Activated naive CD4-positive, alpha-beta T cell treated with anti-CD3 and anti-CD28 coated beads, Interleukin-2, amount 50 U/mL, for 72 hours (primary cell): ENCODE measurements around the gene AJAP1. TPM values are rescaled to one million over a fixed set of nuclear protein-coding genes. Genes with fewer than 3 reads are reported as not detected.

ENCODE experiments used
- ATAC-seq, 2 donors: fragments of 150-1000 bp; cut with Tn5 transposase; 2 replicates each; pipeline ENCODE4 v1.10.0; 2021; ENCODE audit warnings: mild to moderate bottlenecking in 2 of 2, moderate library complexity in 2 of 2
- DNase-seq, 2 donors: peaks; one replicate each; pipeline ENCODE4 v3.0.0; 2021 to 2022; ENCODE audit warnings: low spot score in 2 of 2
- H3K27ac Mint-ChIP-seq, 2 donors: one replicate each; pipeline ENCODE4 v1.8.0; 2022; ENCODE audit warnings: mild to moderate bottlenecking in 2 of 2, mixed read lengths in 2 of 2
- H3K36me3 Mint-ChIP-seq, 2 donors: one replicate each; pipeline ENCODE4 v1.8.0; 2022; ENCODE audit warnings: mixed read lengths in 2 of 2
- H3K9me3 Mint-ChIP-seq, 2 donors: one replicate each; pipeline ENCODE4 v1.8.0; 2022; ENCODE audit warnings: mixed read lengths in 2 of 2
- total RNA-seq, 2 donors: library from RNA; stranded (reverse); gene quantifications; one replicate each; pipeline ENCODE4 v1.2.3, GENCODE V29; 2022

The AJAP1 gene
- total RNA-seq, 2 donors from 2014 or later = 0.21 TPM; not detected in 1

DNA sequence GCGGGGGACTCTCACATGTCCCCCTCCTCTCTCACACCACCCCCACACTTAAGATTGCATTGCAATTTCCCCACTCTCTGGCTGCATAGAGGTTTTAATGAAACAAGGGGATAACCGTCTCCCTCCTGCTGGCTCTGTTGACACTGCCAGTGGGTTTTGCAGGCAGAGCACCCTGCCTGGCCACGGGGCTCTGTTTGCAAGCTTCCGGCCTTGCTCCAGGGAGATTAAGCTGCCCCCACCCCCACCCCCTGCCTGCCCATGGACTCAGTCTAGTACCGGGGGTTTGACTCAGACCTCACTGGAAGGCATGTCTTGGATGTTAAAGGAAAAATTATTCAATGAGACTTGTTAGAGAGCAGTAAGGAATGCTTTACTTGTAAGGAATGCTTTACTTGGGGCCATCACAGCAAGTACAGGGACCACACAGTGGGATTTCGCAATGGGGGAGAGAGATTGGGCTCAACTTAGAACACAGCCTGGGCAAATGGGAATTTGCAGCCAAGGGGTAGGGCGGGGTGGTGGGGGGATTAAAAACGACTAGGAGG is 101.0 kb downstream of the AJAP1 start:
- DNase-seq (no peak), ATAC-seq (no peak)
- Mint-ChIP-seq H3K9me3 (peaks cover 12 to 13% of the 10 kb centered on the region in 2 donors), H3K36me3 (peaks cover 9 to 10% of the 10 kb centered on the region in 2 donors), H3K27ac (no peak overlapping the region)

DNA sequence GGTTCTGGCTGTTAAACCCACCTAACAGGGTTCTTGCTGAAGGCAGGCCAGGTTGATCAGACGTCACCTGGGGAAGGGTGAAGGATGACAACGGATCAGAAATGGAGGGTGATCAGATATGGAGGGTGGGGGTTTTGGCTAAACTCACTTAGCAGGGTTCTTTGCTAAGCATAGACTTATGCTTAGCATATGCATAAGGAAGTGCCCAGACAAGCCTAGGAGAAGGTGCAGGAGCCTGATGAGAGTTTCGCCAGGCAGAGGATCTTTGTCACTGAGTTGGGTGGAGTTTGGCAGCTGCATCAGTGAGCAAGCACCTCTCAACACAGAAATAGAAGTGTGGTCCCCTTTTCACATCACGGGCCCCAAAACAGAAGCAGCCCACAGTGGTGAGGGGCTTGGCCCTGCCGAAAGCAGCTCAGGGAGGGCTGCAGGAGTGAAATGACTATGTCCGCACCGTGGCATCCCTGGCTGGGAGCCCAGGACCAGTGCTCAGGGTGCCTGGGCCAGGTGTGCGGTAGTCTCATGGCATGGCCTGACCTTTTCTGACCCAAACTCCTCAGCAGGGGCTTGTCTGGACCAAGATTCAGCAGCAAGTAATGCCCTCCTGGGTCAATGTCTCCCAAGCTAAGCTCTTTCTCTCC is 101.6 kb downstream of the AJAP1 start:
- DNase-seq (no peak), ATAC-seq (no peak)
- H3K9me3 Mint-ChIP-seq = peaks cover 12 to 13% of the 10 kb centered on the region in 2 donors
- peaks cover 9 to 10% of the 10 kb centered on the region in 2 donors for H3K36me3 Mint-ChIP-seq
- H3K27ac Mint-ChIP-seq = no peak overlapping the region

DNA sequence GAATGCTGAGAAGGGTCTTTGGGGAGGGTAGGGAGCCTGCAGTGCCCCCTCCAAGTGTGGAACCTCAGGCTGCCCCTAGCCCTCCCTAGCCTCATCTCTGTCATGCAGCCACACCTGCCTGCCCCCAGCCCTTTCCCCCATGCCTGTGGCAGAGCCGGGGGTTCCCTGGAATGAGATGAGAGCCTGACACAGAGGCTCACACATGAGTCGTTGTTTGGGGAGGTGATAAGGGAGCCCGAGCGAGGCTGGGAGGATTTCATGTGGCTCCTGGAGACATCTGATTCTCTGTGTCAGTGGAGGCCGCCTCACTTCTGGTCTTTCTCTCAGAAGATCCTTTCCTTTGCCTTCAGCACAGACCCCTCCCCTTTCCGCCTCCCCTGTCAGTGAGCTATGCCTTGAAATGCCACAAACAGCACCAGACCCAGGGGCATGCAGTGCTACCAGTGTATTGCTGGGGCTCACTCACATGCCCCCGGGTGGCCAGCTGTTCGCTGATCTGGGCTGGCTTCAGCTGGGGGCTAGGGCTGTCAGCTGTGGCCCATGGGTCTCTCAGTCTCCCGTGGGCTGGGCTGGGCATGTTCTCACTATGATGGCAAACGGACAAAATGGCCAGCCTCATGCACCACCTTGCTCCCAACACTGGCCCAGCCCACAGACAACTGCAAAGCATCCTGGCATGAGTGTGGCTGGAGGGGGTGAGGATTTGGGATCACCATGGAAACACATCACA is 102.6 kb downstream of the AJAP1 start:
- no peak for ATAC-seq
- H3K27ac Mint-ChIP-seq = no peak overlapping the region
- H3K36me3 Mint-ChIP-seq = peaks cover 9 to 10% of the 10 kb centered on the region in 2 donors

DNA sequence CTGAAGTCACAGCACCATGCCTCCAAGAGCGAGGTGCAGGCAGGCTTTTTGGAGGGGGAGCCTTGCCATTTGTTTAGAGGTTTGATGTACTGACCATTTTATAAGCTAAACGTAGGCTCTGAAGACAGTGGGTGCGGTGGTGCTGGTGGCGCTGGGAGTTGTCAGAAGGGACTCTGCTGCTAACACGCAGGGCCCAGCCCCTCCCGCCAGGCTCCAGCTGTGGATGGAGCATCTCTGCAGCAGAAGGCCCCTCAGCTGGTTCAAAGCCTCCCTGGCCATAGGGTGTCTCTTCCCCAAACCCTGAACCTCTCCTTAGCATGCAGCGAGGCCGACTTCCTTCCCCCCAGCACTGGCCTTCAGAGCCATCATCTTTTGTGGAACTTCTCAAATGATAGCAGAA is 105.3 kb downstream of the AJAP1 start:
- H3K27ac Mint-ChIP-seq = no peak overlapping the region
- ATAC-seq (no peak), DNase-seq (no peak)
- H3K9me3 Mint-ChIP-seq = peaks cover 8 to 9% of the 10 kb centered on the region in 2 donors
- H3K36me3 Mint-ChIP-seq = peaks cover 9 to 10% of the 10 kb centered on the region in 2 donors

More for the DNA sequence above, 102.6 kb downstream of the AJAP1 start:
- peaks cover 12 to 13% of the 10 kb centered on the region in 2 donors for H3K9me3 Mint-ChIP-seq
- no peak for DNase-seq

DNA sequence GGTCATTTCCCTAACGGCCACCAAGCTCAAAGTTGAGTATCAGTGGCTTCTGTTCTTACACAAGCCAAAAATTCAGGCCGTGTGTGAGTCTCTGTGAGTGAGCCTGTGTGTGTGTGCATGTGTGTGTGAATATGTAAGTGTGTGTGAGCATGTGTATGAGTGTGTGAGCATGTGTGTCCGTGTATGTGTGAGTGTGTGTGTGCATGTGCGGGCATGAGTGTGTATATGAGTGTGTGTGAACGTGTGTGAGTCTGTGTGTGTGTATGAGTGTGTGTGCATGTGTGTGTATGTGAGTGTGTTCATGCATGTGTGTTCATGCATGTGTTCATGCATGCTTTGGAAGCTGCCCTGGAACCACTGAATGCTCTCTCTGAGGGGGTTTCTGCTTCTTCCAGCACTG is 105.7 kb downstream of the AJAP1 start:
- Mint-ChIP-seq H3K27ac (no peak overlapping the region), H3K9me3 (peaks cover 8 to 9% of the 10 kb centered on the region in 2 donors), H3K36me3 (peaks cover 9 to 10% of the 10 kb centered on the region in 2 donors)
- no peak for ATAC-seq
- no peak for DNase-seq

DNA sequence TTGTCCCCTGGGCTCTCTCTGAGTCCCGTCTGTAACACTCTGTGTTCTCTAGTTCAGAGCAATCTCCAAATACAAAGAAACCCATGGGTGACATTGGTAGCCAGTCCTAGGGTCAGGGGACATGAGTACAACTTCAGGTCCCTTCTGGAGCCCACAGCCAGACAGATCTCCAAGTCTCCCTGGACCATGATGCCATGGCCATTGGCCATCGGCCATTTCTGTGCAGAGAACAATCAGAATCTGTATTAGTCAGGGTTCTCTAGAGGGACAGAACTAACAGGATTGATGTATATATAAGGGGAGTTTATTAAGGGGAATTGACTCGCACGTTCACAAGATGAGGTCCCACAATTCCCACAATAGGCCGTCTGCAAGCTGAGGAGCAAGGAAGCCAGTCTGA is 106.9 kb downstream of the AJAP1 start:
- DNase-seq = no peak
- no peak for ATAC-seq
- Mint-ChIP-seq H3K36me3 (peaks cover 9 to 10% of the 10 kb centered on the region in 2 donors), H3K9me3 (peaks cover 8 to 9% of the 10 kb centered on the region in 2 donors), H3K27ac (no peak overlapping the region)

DNA sequence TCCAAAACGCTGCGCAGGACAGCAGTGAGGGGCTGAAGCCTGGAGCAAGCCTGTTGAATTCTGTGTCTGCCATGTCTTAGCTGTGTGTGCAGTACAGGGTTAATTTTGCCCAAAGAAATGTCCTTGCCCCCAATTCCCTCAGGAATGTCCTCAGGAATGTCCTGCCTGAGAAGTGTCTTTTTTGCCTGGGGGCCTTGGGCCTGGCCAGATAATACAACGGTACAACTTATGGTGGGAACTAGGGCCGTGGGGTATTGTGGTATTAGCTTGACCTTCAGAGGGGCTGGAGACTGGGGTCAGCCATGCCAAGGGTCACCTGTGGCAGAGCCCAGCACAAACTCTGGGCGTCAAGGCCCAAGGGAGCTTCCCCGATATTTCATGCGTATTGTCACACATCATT is 107.7 kb downstream of the AJAP1 start:
- H3K36me3 Mint-ChIP-seq = peaks cover 9 to 10% of the 10 kb centered on the region in 2 donors
- H3K9me3 Mint-ChIP-seq = peaks cover 8 to 9% of the 10 kb centered on the region in 2 donors
- ATAC-seq (no peak), DNase-seq (no peak)
- no peak overlapping the region for H3K27ac Mint-ChIP-seq

DNA sequence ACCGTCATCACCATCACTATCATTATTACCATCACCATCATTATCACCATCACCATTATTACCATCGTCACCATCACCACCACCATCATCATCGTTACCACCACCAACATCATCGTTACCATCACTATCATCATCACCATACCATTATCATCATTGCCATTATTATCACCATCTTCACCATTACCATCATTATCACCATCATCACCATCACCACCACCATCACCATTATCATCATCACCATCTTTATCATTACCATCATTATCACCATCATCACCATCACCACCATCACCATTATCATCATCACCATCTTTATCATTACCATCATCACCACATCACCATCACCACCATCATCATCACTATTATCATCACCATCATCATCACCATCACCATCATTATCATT is 112.9 kb downstream of the AJAP1 start:
- Mint-ChIP-seq H3K9me3 (no peaks in the 10 kb centered on the region), H3K36me3 (no peaks in the 10 kb centered on the region), H3K27ac (no peak overlapping the region)
- no peak for ATAC-seq
- no peak for DNase-seq

DNA sequence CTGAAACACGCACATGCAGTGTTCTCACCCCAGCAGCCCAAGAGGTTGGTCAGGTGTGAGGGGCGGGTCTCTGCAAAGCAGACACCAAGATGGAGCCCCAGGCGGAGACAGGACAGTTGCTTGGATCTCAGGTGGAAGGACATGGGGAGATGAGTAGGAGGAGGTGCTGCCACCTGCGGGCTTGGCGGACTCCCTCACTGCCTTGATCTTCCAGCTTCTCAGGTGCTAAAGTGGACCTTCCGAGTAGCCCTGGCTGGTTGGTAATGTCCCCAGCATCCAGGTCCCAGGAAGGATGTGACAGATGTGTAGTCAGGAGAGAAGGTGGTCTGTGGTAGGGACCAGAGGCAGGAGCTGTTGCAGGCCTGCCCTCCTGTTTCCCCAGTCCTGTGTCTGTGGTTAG is 114.1 kb downstream of the AJAP1 start:
- H3K27ac Mint-ChIP-seq = no peak overlapping the region
- no peaks in the 10 kb centered on the region for H3K9me3 Mint-ChIP-seq
- H3K36me3 Mint-ChIP-seq = no peaks in the 10 kb centered on the region
- DNase-seq (no peak), ATAC-seq (no peak)

DNA sequence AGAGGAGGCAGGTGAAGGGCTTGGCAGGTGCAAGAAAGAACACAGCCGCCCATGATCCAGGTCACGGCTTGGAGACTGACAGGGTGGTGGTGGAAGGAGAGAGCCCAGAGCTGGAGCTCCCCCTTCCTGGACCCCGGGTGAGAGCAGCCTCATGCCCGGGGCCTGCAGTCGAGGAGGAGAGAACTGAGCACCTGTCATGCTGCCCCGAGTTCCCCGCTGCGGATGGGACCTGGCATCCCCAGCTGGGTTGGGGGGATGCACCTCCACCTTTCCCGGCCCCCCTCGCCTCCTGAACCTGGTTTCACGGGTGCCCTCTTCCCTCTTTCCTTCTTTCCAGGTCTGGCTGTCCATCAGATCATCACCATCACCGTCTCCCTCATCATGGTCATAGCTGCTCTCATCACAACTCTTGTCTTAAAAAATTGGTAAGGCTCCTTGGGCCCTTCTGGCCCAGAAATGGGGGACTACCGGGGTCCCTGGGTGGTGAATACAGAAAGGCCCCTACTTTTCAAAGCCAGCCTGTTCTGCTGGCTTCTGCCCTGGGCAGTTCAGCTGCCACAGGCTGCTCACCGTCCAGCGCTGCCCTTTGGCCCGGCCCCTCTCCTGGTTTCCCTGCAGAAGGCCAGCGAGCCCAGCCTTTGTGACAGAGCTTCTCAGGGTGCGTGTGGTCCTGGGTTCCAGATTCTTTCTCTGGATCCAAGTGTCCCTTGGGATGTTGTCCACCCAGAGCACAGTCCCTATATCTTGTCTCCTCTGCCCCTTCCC is 115.3 kb downstream of the AJAP1 start:
- H3K27ac Mint-ChIP-seq = no peak overlapping the region
- H3K36me3 Mint-ChIP-seq = no peaks in the 10 kb centered on the region
- DNase-seq (no peak), ATAC-seq (no peak)
- no peaks in the 10 kb centered on the region for H3K9me3 Mint-ChIP-seq

DNA sequence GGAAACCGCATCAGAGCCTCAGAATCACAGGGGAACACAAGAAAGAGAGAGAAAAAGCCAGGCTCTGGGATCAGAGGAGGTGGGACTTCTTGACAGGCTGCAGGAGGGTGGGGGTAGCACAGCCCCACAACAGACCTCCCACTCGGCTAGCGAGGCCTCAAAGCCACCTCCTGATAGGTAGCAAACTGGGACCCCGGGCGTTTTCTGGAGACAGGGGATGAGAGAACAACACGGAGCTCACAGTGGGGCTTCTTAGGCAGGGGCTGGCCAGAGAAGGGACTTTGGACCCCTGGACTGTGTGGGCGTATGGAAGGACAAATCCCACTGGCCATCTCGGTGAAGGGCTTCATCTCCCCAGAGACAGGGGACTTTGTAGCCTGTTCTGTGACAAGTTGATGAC is 116.3 kb downstream of the AJAP1 start:
- Mint-ChIP-seq H3K27ac (no peak overlapping the region), H3K36me3 (no peaks in the 10 kb centered on the region), H3K9me3 (no peaks in the 10 kb centered on the region)
- ATAC-seq (no peak), DNase-seq (no peak)

DNA sequence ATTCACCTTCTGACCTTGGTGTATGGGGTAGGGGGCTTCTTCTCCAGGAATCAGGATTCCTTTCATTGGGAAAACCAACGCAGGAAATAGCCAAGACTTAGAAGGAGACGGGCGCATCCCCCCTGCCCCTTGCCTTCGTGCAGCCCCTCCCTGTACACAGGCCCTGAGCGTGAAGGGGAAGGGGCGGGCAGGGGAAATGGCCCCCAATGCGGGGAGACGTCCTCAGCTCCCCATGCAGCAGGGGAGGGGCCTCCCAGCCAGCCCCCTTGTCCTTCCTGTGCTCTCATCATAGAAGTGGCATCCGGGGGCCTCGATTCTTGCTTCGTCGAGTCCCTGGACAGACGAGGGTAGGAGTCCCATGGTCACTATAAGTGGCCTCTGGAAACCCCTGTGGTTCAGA is 116.9 kb downstream of the AJAP1 start:
- Mint-ChIP-seq H3K36me3 (no peaks in the 10 kb centered on the region), H3K9me3 (no peaks in the 10 kb centered on the region), H3K27ac (no peak overlapping the region)
- DNase-seq (no peak), ATAC-seq (no peak)

DNA sequence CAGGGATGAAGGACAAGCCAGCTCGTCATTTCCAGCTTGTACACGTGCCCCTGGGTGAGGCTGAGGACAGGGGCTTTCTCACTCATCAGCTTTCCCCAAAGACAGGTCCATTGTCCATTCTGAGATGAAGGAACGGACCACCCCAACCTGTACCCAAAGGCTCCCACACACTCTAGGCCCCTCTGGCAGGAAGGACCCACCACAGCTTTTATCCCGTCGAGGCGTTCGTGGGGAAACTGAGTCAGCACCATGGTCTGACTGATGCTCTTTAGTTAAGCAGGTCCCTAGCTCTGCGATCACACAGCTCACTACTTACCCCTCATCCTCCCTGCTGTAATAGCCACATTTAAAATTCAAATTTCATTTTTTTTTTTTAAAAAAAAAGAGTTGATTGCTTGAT is 117.3 kb downstream of the AJAP1 start:
- Mint-ChIP-seq H3K27ac (no peak overlapping the region), H3K9me3 (no peaks in the 10 kb centered on the region), H3K36me3 (no peaks in the 10 kb centered on the region)
- ATAC-seq (no peak), DNase-seq (no peak)

DNA sequence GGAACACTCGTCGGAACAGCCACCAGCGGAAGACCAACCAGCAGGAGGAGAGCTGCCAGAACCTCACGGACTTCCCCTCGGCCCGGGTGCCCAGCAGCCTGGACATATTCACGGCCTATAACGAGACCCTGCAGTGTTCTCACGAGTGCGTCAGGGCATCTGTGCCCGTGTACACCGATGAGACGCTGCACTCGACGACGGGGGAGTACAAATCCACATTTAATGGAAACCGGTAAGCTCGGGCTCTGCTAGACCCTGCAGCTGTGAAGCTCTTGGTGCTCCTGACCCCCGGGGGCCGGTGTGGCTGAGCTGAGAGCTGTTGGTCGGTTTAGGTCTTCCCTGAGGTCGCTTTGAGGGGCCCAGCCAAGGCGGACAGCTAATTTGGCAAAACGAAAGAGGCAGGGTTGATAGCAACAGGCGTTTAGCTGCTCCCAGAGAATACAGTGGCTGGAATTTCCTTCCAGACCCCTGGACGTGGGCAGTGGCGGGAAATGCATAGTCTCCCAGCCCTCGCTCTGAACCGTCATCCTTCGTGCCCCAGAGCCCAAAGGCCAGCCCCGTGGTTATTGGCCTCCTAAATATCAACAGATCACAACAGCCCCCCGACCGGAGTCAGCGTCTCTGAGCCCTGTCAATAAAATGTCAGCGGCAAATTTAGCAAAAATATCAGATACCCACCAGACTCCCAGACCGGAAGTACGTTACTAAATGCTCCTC is 118.0 kb downstream of the AJAP1 start:
- DNase-seq = no peak
- ATAC-seq = no peak
- Mint-ChIP-seq H3K36me3 (no peaks in the 10 kb centered on the region), H3K9me3 (no peaks in the 10 kb centered on the region), H3K27ac (no peak overlapping the region)

DNA sequence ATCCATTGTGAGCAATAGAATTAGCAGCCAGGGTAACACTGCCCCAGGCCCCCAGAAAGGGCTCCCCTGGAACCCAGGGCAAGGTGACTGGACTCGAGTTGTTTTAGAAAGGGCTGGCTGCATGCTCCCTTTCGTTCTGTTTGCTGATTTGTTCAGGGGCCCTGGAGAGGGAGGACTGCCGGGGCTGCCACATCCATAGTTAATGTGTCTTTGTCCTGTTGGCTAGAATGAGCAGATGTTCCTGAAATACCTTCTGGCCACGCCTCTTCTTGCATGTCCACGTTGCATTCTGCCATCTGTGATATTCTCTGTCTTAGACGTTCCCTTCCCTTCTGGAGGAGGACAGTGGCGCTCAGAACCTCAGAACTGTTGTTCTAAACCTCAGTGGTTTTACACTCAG is 118.8 kb downstream of the AJAP1 start:
- Mint-ChIP-seq H3K27ac (no peak overlapping the region), H3K36me3 (no peaks in the 10 kb centered on the region), H3K9me3 (no peaks in the 10 kb centered on the region)
- DNase-seq (no peak), ATAC-seq (no peak)

DNA sequence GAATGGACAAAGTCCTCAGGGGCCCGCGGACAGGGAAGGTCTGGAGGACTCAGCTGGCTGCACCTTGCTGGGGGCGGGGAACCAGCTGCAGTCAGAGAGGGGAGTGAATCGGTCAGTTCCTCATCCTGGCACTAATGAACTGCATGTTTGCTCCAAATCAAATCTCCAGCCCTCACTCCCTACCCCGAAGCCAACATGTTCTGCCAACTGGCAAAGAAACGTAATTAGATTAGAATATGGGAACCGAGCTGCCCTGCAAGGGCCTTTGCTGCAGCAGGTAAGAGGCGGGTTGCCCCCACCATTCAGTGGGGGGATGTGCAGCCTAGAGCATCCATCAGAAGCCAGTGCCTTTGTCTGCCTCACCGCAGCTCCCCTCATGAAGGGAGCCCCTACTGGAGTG is 121.1 kb downstream of the AJAP1 start:
- no peak overlapping the region for H3K27ac Mint-ChIP-seq
- H3K9me3 Mint-ChIP-seq = no peaks in the 10 kb centered on the region
- DNase-seq (no peak), ATAC-seq (no peak)
- no peaks in the 10 kb centered on the region for H3K36me3 Mint-ChIP-seq

DNA sequence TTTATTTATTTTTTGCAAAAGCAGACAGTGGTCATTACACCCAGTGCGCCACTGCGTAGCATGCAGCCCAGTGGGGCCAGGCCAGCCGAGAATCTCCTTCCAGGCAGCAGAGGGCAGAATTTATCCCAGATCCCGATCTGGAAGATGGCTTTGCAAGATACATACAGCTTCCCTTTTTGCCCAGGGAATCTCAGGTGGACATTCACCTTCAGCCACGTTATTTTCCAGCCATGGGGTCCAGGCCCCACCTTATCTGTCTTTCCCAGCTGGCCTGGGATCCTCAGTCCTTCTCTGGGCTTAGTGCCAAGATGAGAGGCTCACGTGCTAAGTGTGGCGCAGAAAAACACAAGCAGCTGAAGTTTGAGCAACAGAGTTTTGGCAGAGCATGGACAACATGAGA is 123.6 kb downstream of the AJAP1 start:
- Mint-ChIP-seq H3K27ac (no peak overlapping the region), H3K9me3 (no peaks in the 10 kb centered on the region), H3K36me3 (no peaks in the 10 kb centered on the region)
- DNase-seq (no peak), ATAC-seq (no peak)
